Measurements from ENCODE around the gene TRIOBP.

The TRIOBP gene

DNA sequence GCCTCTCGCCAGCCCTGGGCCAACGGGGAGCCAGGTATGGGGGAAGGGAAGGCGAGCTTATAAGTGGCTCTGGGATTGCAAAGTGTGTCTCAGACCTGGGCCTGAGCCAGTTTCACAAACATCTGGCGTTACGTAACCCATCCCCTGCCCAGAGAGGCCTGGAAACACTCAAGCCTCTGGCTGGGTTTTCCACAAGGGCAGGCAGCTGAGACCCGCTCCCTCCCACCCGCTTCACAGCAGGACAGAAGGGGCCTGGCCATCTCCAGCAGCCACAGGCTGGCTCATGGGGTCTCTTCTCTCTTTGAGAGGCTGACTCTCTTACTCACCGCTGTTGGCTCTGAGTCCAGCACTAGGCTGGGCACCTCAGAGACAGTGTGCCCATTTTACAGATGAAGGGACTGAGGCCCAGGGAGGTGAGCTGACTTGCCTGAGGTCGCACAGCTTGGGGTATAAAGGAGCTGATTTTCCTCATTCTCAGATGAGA, 44.5 kb downstream of the TRIOBP start:
- H2BK120ac ChIP-seq (ENCODE audit: low read depth, low read length), result no peak overlapping the region
- no CpG with 5 or more reads among the region's 9 CpGs for WGBS (ENCODE audit: extremely low coverage, insufficient coverage, low lambda C conversion rate)
- H3K27me3 ChIP-seq (ENCODE audit: insufficient read depth, low read length, poor library complexity), result no peaks in the 10 kb centered on the region
- no peak overlapping the region for H3K56ac ChIP-seq (ENCODE audit: low read length)
- no peak overlapping the region for H2AK5ac ChIP-seq (ENCODE audit: low read length)
- H3K18ac ChIP-seq (ENCODE audit: low read length), result no peak overlapping the region
- H3K4ac ChIP-seq (ENCODE audit: low read depth, low read length), result no peak overlapping the region
- H3K79me1 ChIP-seq (ENCODE audit: low read length), result peaks cover 3% of the 10 kb centered on the region
- H3K27ac ChIP-seq (ENCODE audit: low read depth, low read length), result no peak overlapping the region
- H3K9ac ChIP-seq (ENCODE audit: low read length), result no peak overlapping the region
- peak; percentile 86 for DNase-seq
- H3K4me2 ChIP-seq (ENCODE audit: low read length), result no peak overlapping the region
- no peak overlapping the region for H3K4me3 ChIP-seq (ENCODE audit: low read length)
- H3K79me2 ChIP-seq (ENCODE audit: control insufficient read depth, insufficient read depth, low read length), result no peaks in the 10 kb centered on the region
- no peak overlapping the region for H2BK15ac ChIP-seq (replicated peaks; ENCODE audit: low read depth)
- peaks cover 3% of the 10 kb centered on the region for H3K4me1 ChIP-seq (ENCODE audit: control insufficient read depth, low read depth, low read length)
- H4K5ac ChIP-seq (ENCODE audit: low read length), result no peak overlapping the region
- H3K36me3 ChIP-seq (ENCODE audit: control insufficient read depth, insufficient read depth, low read length), result no peaks in the 10 kb centered on the region
- no peak overlapping the region for H3K23ac ChIP-seq (ENCODE audit: low read length)
- no peak overlapping the region for H4K8ac ChIP-seq (ENCODE audit: low read depth, low read length)
- H2BK5ac ChIP-seq (ENCODE audit: low read length), result no peak overlapping the region

DNA sequence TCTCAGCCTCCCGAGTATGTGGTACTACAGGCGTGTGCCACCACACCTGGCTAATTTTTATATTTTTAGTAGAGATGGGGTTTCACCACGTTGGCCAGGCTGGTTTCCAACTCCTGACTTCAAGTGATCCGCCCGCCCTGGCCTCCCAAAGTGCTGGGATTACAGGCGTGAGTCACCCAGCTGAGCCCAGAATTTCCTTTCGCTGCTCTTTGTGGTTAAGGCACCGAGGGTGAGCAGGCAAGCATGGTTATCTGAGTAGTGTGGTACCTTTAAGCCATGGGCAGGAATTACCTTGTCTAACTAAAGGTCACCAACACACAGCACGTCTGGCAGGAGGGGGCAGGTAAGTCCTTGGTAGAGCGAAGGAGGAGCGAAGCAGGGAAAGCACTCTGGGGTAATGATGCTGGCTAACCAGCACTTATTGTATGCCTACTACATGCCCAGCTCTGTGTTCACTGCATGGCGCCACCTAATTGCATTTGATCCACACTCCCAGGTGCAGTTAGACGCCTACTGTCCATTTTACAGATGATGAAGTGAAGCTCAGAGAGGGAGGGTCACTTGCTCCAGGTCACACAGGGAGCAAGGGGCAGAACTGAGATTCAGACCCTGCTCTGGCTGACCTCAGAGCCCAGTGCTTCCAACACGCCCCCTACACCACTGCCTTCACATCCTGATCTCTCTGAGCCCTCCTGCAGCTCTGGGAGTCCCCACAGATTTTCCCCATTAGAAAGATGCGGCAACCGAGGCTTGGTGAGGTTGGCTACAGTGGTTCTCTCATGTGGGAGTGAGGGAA, 45.7 kb downstream of the TRIOBP start:
- no CpG with 5 or more reads among the region's 16 CpGs for WGBS (ENCODE audit: extremely low coverage, insufficient coverage, low lambda C conversion rate)
- H3K23ac ChIP-seq (ENCODE audit: low read length), result no peak overlapping the region

DNA sequence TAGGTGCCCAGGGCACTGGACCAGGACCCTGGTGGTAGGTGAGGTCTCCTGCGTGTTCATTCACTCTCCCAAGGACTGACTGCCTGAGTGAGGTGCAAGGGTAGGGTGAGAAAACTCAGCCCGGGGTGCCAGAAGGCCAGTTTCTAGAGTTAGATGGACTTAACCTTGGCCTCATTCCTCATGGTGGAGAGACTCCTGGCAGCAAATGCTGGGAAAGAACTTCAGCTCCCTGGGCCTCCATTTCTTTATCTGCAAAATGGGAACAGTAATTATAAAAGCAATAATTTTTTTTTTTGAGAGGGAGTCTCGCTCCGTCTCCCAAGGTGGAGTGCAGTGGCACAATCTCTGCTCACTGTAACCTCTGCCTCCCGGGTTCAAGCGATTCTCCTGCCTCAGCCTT, 47.7 kb downstream of the TRIOBP start:
- H2BK5ac ChIP-seq (ENCODE audit: low read length), result no peak overlapping the region
- H4K5ac ChIP-seq (ENCODE audit: low read length), result no peak overlapping the region
- no peaks in the 10 kb centered on the region for H3K36me3 ChIP-seq (ENCODE audit: control insufficient read depth, insufficient read depth, low read length)
- no peak overlapping the region for H3K56ac ChIP-seq (ENCODE audit: low read length)
- H3K23ac ChIP-seq (ENCODE audit: low read length), result no peak overlapping the region
- no peak overlapping the region for H3K4me2 ChIP-seq (ENCODE audit: low read length)
- no peak overlapping the region for H3K9ac ChIP-seq (ENCODE audit: low read length)
- no peak overlapping the region for H3K18ac ChIP-seq (ENCODE audit: low read length)
- peaks cover 9% of the 10 kb centered on the region for H3K79me1 ChIP-seq (ENCODE audit: low read length)
- H3K27ac ChIP-seq (ENCODE audit: low read depth, low read length), result no peak overlapping the region
- peaks cover 4% of the 10 kb centered on the region for H3K79me2 ChIP-seq (ENCODE audit: control insufficient read depth, insufficient read depth, low read length)
- no peak overlapping the region for H3K4ac ChIP-seq (ENCODE audit: low read depth, low read length)
- peak; percentile 26 for DNase-seq
- WGBS (ENCODE audit: extremely low coverage, insufficient coverage, low lambda C conversion rate), result no CpG with 5 or more reads among the region's 6 CpGs
- H3K4me3 ChIP-seq (ENCODE audit: low read length), result no peak overlapping the region
- H4K8ac ChIP-seq (ENCODE audit: low read depth, low read length), result no peak overlapping the region
- no peak overlapping the region for H2BK120ac ChIP-seq (ENCODE audit: low read depth, low read length)
- H2AK5ac ChIP-seq (ENCODE audit: low read length), result no peak overlapping the region
- H2BK15ac ChIP-seq (replicated peaks; ENCODE audit: low read depth), result no peak overlapping the region
- H3K4me1 ChIP-seq (ENCODE audit: control insufficient read depth, low read depth, low read length), result peaks cover 5% of the 10 kb centered on the region
- H3K27me3 ChIP-seq (ENCODE audit: insufficient read depth, low read length, poor library complexity), result no peaks in the 10 kb centered on the region

More for the DNA sequence above, 45.7 kb downstream of the TRIOBP start:
- H3K4me1 ChIP-seq (ENCODE audit: control insufficient read depth, low read depth, low read length), result peaks cover 3% of the 10 kb centered on the region
- no peak overlapping the region for H2BK120ac ChIP-seq (ENCODE audit: low read depth, low read length)
- no peak overlapping the region for H4K8ac ChIP-seq (ENCODE audit: low read depth, low read length)
- H4K5ac ChIP-seq (ENCODE audit: low read length), result no peak overlapping the region
- H2BK15ac ChIP-seq (replicated peaks; ENCODE audit: low read depth), result no peak overlapping the region
- H3K56ac ChIP-seq (ENCODE audit: low read length), result no peak overlapping the region
- no peak overlapping the region for H3K18ac ChIP-seq (ENCODE audit: low read length)
- H3K27me3 ChIP-seq (ENCODE audit: insufficient read depth, low read length, poor library complexity), result no peaks in the 10 kb centered on the region
- no peaks in the 10 kb centered on the region for H3K79me2 ChIP-seq (ENCODE audit: control insufficient read depth, insufficient read depth, low read length)
- no peaks in the 10 kb centered on the region for H3K36me3 ChIP-seq (ENCODE audit: control insufficient read depth, insufficient read depth, low read length)
- no peak overlapping the region for H3K4ac ChIP-seq (ENCODE audit: low read depth, low read length)
- H2AK5ac ChIP-seq (ENCODE audit: low read length), result no peak overlapping the region
- no peak overlapping the region for H3K9ac ChIP-seq (ENCODE audit: low read length)
- H3K79me1 ChIP-seq (ENCODE audit: low read length), result peaks cover 5% of the 10 kb centered on the region
- peak; percentile 26 for DNase-seq
- no peak overlapping the region for H3K27ac ChIP-seq (ENCODE audit: low read depth, low read length)
- H2BK5ac ChIP-seq (ENCODE audit: low read length), result no peak overlapping the region
- H3K4me2 ChIP-seq (ENCODE audit: low read length), result no peak overlapping the region
- no peak overlapping the region for H3K4me3 ChIP-seq (ENCODE audit: low read length)

DNA sequence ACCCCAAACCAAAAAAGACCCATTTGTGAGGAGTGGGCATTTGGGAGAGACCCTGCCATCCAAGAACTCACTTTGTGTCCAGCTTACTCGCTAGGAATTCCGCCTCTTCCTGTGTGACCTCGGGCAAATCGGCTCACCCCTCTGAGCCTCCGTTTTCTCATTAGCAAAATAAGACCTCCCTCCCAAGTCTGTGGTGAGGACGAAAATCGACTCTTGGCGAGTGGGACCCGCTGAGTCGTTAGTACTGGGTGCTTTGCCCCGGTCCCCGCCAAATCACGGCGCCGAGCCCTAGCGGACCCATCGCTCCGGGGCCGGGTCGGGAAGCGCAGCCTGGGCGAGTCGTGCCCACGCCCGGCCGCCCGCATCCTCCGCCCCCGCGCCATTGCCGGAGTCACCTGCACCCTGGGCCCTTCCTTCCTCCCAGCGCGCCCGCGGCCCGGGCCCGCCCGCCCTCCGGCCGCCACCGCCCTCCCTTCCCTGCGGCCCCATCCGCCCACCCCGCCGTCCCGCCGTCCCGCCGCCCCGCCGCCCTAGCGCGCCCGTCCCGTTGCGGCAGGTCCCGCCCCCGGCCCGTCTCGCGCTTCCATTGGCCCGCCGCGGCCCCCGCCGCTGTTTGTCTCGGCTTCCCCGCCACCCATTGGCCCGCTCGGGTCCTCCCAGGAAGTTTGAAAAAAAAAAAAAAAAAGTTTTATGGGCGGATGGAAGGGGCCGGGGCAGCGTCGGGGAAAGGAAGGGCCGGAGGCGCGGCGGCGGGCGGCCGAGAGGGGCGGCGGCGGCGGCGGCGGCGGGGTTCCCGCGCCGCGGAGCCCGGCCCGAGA, 48.9 kb downstream of the TRIOBP start:
- peaks cover 4% of the 10 kb centered on the region for H3K79me2 ChIP-seq (ENCODE audit: control insufficient read depth, insufficient read depth, low read length)
- H3K9ac ChIP-seq (ENCODE audit: low read length), result peak overlapping the region; percentile 98
- H4K8ac ChIP-seq (ENCODE audit: low read depth, low read length), result no peak overlapping the region
- H3K4ac ChIP-seq (ENCODE audit: low read depth, low read length), result peak overlapping the region; percentile 91
- H3K4me2 ChIP-seq (ENCODE audit: low read length), result peak overlapping the region; percentile 75
- peak overlapping the region; percentile 74 for H2BK120ac ChIP-seq (ENCODE audit: low read depth, low read length)
- H3K79me1 ChIP-seq (ENCODE audit: low read length), result peaks cover 10% of the 10 kb centered on the region
- peak overlapping the region; percentile 12 for H2AK5ac ChIP-seq (ENCODE audit: low read length)
- H3K27ac ChIP-seq (ENCODE audit: low read depth, low read length), result peak overlapping the region; percentile 84
- WGBS (ENCODE audit: extremely low coverage, insufficient coverage, low lambda C conversion rate), result no CpG with 5 or more reads among the region's 94 CpGs
- peak overlapping the region; percentile 99 for H3K56ac ChIP-seq (ENCODE audit: low read length)
- H4K5ac ChIP-seq (ENCODE audit: low read length), result no peak overlapping the region
- H3K4me3 ChIP-seq (ENCODE audit: low read length), result peak overlapping the region; percentile 79
- peak overlapping the region; percentile 98 for H3K18ac ChIP-seq (ENCODE audit: low read length)
- DNase-seq, result peak; percentile 92
- H2BK15ac ChIP-seq (replicated peaks; ENCODE audit: low read depth), result no peak overlapping the region
- no peaks in the 10 kb centered on the region for H3K36me3 ChIP-seq (ENCODE audit: control insufficient read depth, insufficient read depth, low read length)
- H3K23ac ChIP-seq (ENCODE audit: low read length), result peak overlapping the region; percentile 56
- H3K4me1 ChIP-seq (ENCODE audit: control insufficient read depth, low read depth, low read length), result peaks cover 7% of the 10 kb centered on the region
- no peaks in the 10 kb centered on the region for H3K27me3 ChIP-seq (ENCODE audit: insufficient read depth, low read length, poor library complexity)
- H2BK5ac ChIP-seq (ENCODE audit: low read length), result no peak overlapping the region

DNA sequence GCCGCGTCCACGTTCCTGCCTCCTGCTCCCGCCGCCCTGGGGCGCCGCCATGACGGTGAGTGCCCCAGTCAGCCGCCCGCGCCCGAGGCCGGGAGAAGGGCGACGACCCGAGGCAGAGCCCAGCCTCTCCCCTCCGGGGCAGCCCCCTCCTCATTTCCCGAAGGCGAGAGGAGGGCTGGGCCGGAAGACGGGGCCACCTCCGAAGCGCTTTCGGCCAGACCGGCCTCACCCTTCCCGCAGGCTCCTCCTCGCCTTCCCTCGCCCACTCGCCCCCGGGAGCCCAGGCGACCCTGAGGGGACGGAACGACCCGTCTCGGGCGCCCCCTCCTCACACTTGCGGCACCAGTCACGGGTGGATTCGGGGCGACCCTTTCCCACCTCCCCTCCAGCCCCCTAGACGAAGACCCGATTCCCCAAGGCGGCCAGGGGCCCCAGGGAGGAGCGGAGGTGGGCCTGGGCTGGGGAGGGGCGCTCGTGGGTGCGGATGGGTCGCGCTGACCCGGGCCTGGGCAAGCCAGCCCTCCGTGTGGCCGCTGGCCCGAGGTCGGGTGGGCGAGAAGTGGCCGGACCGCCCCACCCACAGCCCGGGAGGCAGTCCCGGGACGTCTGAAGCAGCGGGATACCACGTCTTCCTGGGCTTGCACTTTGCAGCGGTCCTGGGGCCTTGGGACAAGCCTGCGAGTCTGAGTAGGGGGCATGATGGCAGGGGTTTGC, 49.7 kb downstream of the TRIOBP start:
- Histone ChIP-seq H3K27me3 (ENCODE audit: insufficient read depth, low read length, poor library complexity) (no peaks in the 10 kb centered on the region), H3K18ac (ENCODE audit: low read length) (peak overlapping the region; percentile 98), H3K23ac (ENCODE audit: low read length) (peak overlapping the region; percentile 72), H3K79me2 (ENCODE audit: control insufficient read depth, insufficient read depth, low read length) (peaks cover 4% of the 10 kb centered on the region), H4K5ac (ENCODE audit: low read length) (no peak overlapping the region), H4K8ac (ENCODE audit: low read depth, low read length) (no peak overlapping the region), H3K36me3 (ENCODE audit: control insufficient read depth, insufficient read depth, low read length) (no peaks in the 10 kb centered on the region), H2BK120ac (ENCODE audit: low read depth, low read length) (peak overlapping the region; percentile 74), H3K27ac (ENCODE audit: low read depth, low read length) (peak overlapping the region; percentile 84), H2AK5ac (ENCODE audit: low read length) (peak overlapping the region; percentile 19), H3K56ac (ENCODE audit: low read length) (peak overlapping the region; percentile 99), H2BK15ac (replicated peaks; ENCODE audit: low read depth) (no peak overlapping the region), H3K4me1 (ENCODE audit: control insufficient read depth, low read depth, low read length) (peaks cover 9% of the 10 kb centered on the region), H3K4me2 (ENCODE audit: low read length) (peak overlapping the region; percentile 56), H3K4me3 (ENCODE audit: low read length) (peak overlapping the region; percentile 79), H3K4ac (ENCODE audit: low read depth, low read length) (peak overlapping the region; percentile 91), H3K79me1 (ENCODE audit: low read length) (peaks cover 12% of the 10 kb centered on the region), H2BK5ac (ENCODE audit: low read length) (peak overlapping the region; percentile 68), H3K9ac (ENCODE audit: low read length) (peak overlapping the region; percentile 98)
- WGBS (ENCODE audit: extremely low coverage, insufficient coverage, low lambda C conversion rate), result no CpG with 5 or more reads among the region's 64 CpGs
- DNase-seq, result peak; percentile 62
